ENCODE measurements around the gene HEMK1. TPM values are rescaled to one million over a fixed set of nuclear protein-coding genes. Genes with fewer than 3 reads are reported as not detected.

HEMK1 gene
- total RNA-seq, 1 donor from 2014 or later = 15.2 TPM

- TF ChIP-seq, protein P1, sequence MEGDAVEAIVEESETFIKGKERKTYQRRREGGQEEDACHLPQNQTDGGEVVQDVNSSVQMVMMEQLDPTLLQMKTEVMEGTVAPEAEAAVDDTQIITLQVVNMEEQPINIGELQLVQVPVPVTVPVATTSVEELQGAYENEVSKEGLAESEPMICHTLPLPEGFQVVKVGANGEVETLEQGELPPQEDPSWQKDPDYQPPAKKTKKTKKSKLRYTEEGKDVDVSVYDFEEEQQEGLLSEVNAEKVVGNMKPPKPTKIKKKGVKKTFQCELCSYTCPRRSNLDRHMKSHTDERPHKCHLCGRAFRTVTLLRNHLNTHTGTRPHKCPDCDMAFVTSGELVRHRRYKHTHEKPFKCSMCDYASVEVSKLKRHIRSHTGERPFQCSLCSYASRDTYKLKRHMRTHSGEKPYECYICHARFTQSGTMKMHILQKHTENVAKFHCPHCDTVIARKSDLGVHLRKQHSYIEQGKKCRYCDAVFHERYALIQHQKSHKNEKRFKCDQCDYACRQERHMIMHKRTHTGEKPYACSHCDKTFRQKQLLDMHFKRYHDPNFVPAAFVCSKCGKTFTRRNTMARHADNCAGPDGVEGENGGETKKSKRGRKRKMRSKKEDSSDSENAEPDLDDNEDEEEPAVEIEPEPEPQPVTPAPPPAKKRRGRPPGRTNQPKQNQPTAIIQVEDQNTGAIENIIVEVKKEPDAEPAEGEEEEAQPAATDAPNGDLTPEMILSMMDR (IDR thresholded peaks at IDR 0.05) = no peak
- H3K36me3 Mint-ChIP-seq (ENCODE audit: low read depth) = peaks cover 1% of the 10 kb centered on the region
- H3K27ac Mint-ChIP-seq (ENCODE audit: unreplicated experiment) = no peak overlapping the region
- no peak for DNase-seq (ENCODE audit: low spot score)
- no peaks in the 10 kb centered on the region for H3K4me1 Mint-ChIP-seq (ENCODE audit: low read depth)
- H3K27me3 Mint-ChIP-seq (ENCODE audit: low read depth) = peaks cover 36% of the 10 kb centered on the region
- H3K4me3 Mint-ChIP-seq (ENCODE audit: unreplicated experiment) = no peak overlapping the region
- H3K9me3 Mint-ChIP-seq (ENCODE audit: low read depth) = no peaks in the 10 kb centered on the region
Observed at GRCh38 chr3:50525191-50525910, 44.0 kb upstream of the HEMK1 start.

GRCh38 chr3:50525987-50526386, 43.3 kb upstream of the HEMK1 start:
- no peak for DNase-seq (ENCODE audit: low spot score)
- Mint-ChIP-seq H3K9me3 (ENCODE audit: low read depth) (no peaks in the 10 kb centered on the region), H3K4me3 (ENCODE audit: unreplicated experiment) (no peak overlapping the region), H3K27me3 (ENCODE audit: low read depth) (peaks cover 31% of the 10 kb centered on the region), H3K27ac (ENCODE audit: unreplicated experiment) (no peak overlapping the region), H3K36me3 (ENCODE audit: low read depth) (no peaks in the 10 kb centered on the region), H3K4me1 (ENCODE audit: low read depth) (no peaks in the 10 kb centered on the region)
- TF ChIP-seq, protein P1 (IDR thresholded peaks at IDR 0.05) = no peak

- TF ChIP-seq, protein P1 (IDR thresholded peaks at IDR 0.05) = no peak
- no peak for DNase-seq (ENCODE audit: low spot score)
- Mint-ChIP-seq H3K9me3 (ENCODE audit: low read depth) (no peaks in the 10 kb centered on the region), H3K27ac (ENCODE audit: unreplicated experiment) (no peak overlapping the region), H3K4me3 (ENCODE audit: unreplicated experiment) (no peak overlapping the region), H3K36me3 (ENCODE audit: low read depth) (no peaks in the 10 kb centered on the region), H3K4me1 (ENCODE audit: low read depth) (peaks cover 8% of the 10 kb centered on the region), H3K27me3 (ENCODE audit: low read depth) (peaks cover 17% of the 10 kb centered on the region)
Observed at GRCh38 chr3:50530001-50530970, 39.0 kb upstream of the HEMK1 start.

GRCh38 chr3:50531201-50531600, 38.1 kb upstream of the HEMK1 start:
- TF ChIP-seq, protein P1 (IDR thresholded peaks at IDR 0.05) = no peak
- Mint-ChIP-seq H3K36me3 (ENCODE audit: low read depth) (no peaks in the 10 kb centered on the region), H3K4me3 (ENCODE audit: unreplicated experiment) (no peak overlapping the region), H3K9me3 (ENCODE audit: low read depth) (no peaks in the 10 kb centered on the region), H3K4me1 (ENCODE audit: low read depth) (peaks cover 8% of the 10 kb centered on the region), H3K27me3 (ENCODE audit: low read depth) (peaks cover 22% of the 10 kb centered on the region), H3K27ac (ENCODE audit: unreplicated experiment) (no peak overlapping the region)
- DNase-seq (ENCODE audit: low spot score) = no peak

GRCh38 chr3:50532062-50532705, 37.1 kb upstream of the HEMK1 start:
- Mint-ChIP-seq H3K36me3 (ENCODE audit: low read depth) (no peaks in the 10 kb centered on the region), H3K4me1 (ENCODE audit: low read depth) (peaks cover 8% of the 10 kb centered on the region), H3K9me3 (ENCODE audit: low read depth) (no peaks in the 10 kb centered on the region), H3K27me3 (ENCODE audit: low read depth) (peaks cover 31% of the 10 kb centered on the region), H3K27ac (ENCODE audit: unreplicated experiment) (peak overlapping the region; percentile 2), H3K4me3 (ENCODE audit: unreplicated experiment) (no peak overlapping the region)
- TF ChIP-seq, protein P1 (IDR thresholded peaks at IDR 0.05) = peak; percentile 49
- no peak for DNase-seq (ENCODE audit: low spot score)

Measured in chondrocyte (in vitro differentiated cells).